AG09309 (cell line): ENCODE data around the gene TRAF3IP1.

ENCODE experiments used
- DNase-seq: peaks from one replicate; pipeline ENCODE4 v3.0.0-alpha.2; 2010; ENCODE audit warnings: low read depth
- H3K4me3 ChIP-seq: 2 replicates; pipeline ENCODE4 v1.5.1; 2011; ENCODE audit warnings: mild to moderate bottlenecking, low read depth, low read length, moderate library complexity; ENCODE audit not compliant: control insufficient read depth
- TF ChIP-seq, protein P1 (sequence below): IDR thresholded peaks from 2 replicates; pipeline ENCODE4 v1.5.1; 2011; ENCODE audit warnings: mild to moderate bottlenecking, low read depth, low read length, inconsistent platforms; ENCODE audit not compliant: insufficient read depth, control insufficient read depth; ENCODE audit errors: missing control alignments

The TRAF3IP1 gene

DNA sequence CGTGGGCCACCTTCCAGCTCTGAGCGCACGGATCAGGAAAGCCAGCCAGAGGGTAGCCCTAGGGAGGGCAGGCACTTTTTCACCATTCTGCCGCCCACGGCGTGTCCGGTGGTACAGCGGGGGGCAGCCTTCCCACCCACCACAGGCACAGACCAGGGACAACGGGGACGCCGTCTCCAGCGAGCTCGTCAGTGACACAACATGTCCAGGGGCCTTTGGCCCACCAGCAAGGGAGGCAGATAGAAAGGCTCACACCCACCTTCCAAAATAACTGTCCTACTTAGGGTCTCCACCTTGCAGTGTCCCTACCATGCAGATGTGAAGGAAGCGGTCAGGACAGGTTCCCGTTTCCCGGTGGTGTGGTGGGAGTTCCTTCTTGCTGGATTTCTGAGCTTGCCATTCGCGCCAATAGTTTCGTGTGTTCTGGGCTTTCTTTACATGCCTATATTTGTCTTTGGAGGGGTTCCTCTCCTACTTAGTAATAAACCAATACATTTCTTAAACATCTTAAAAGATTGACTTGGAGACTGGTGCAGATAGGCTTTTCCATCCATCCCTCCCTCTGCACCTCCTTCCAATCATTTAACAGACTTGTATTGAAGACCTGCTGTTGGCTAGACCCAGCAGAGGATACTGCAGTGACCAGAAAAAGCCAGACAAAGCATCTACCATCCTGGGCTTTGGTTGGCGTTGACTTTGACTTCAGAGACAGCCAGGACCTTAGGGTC, 107.3 kb downstream of the TRAF3IP1 start:
- peak overlapping the region; percentile 85 for H3K4me3 ChIP-seq
- TF ChIP-seq, protein P1, sequence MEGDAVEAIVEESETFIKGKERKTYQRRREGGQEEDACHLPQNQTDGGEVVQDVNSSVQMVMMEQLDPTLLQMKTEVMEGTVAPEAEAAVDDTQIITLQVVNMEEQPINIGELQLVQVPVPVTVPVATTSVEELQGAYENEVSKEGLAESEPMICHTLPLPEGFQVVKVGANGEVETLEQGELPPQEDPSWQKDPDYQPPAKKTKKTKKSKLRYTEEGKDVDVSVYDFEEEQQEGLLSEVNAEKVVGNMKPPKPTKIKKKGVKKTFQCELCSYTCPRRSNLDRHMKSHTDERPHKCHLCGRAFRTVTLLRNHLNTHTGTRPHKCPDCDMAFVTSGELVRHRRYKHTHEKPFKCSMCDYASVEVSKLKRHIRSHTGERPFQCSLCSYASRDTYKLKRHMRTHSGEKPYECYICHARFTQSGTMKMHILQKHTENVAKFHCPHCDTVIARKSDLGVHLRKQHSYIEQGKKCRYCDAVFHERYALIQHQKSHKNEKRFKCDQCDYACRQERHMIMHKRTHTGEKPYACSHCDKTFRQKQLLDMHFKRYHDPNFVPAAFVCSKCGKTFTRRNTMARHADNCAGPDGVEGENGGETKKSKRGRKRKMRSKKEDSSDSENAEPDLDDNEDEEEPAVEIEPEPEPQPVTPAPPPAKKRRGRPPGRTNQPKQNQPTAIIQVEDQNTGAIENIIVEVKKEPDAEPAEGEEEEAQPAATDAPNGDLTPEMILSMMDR = no peak
- DNase-seq = no peak

DNA sequence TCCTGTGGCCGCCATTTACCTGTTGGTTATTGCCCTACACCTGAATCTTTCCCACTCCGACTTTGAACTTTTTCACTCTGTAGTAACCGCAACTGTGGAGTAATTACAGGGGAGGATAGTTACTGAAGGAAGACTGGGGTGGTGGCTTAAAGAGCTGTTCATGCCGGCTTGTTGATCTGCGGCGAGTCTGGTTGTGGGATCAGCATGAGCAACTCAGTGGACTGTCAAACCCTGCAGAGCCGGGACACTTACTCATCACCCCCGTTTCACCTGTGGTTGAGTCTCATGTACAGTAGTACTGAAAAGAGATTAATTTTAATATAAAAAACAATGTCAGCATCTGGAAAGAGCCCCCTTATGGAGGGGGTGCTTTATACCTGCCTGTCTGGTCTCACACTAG, 108.5 kb downstream of the TRAF3IP1 start:
- peak overlapping the region; percentile 15 for H3K4me3 ChIP-seq
- TF ChIP-seq, protein P1 = no peak
- DNase-seq = no peak

DNA sequence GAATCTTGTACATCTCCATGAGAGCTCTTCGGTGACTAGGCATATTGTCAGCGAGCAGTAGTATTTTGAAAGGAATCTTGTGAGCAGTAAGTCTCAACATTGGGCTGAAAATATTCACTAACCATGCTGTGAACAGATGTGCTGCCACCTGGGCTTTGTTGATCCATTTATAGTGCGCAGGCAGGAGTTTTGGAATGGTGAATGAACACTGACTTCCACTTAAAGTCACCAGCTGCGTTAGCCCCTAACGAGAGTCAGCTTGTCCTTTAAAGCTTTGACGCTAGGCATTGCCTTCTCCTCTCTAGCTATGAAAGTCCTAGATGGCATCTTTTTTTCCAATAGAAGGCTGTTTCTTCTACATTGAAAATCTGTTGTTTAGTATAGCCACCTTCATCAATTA, 110.5 kb downstream of the TRAF3IP1 start:
- TF ChIP-seq, protein P1 = no peak
- no peak overlapping the region for H3K4me3 ChIP-seq
- no peak for DNase-seq

DNA sequence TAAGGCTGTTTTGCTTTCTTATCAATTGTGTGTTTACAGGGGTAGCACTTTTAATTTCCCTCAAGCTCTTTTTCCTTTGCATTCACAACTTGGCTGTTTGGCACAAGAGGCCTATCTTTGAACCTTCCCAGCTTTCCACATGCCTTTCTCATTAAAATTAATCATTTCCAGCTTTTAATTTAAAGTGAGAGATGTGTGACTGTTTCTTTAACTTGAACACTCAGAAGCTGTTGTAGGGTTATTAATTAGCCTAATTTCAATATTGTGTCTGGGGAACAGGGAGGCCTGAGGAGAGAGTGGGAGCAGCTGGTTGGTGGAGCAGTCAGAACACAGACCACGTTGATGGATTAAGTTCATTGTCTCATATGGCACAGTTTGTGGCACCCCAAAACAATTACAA, 111.1 kb downstream of the TRAF3IP1 start:
- TF ChIP-seq, protein P1 = no peak
- no peak for DNase-seq
- no peak overlapping the region for H3K4me3 ChIP-seq

DNA sequence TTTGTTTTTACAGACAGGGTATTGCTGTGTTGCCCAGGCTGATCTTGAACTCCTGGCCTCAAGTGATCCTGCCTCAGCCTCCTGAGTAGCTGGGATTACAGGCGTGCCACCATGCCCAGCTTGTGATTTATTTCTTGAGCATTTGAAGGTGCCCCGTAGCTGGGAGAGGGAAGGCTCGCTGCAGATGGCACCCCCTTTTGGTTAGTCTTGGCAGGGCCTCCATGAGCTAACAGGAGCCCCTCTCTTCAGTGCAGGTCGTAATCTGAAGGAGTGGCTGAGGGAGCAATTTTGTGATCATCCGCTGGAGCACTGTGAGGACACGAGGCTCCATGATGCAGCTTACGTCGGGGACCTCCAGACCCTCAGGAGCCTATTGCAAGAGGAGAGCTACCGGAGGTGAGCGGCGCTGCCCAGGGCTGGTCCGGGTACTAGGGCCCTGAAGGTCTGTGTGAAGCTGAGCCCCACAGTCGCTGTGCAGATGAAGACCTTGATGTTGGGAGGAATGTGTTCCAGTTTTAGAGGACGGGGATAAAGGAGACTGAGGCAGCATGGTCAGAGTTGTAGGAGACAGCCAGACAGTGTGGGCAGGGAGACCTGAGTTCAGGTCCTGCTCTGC, 113.1 kb downstream of the TRAF3IP1 start:
- TF ChIP-seq, protein P1 = no peak
- H3K4me3 ChIP-seq = no peak overlapping the region
- no peak for DNase-seq

DNA sequence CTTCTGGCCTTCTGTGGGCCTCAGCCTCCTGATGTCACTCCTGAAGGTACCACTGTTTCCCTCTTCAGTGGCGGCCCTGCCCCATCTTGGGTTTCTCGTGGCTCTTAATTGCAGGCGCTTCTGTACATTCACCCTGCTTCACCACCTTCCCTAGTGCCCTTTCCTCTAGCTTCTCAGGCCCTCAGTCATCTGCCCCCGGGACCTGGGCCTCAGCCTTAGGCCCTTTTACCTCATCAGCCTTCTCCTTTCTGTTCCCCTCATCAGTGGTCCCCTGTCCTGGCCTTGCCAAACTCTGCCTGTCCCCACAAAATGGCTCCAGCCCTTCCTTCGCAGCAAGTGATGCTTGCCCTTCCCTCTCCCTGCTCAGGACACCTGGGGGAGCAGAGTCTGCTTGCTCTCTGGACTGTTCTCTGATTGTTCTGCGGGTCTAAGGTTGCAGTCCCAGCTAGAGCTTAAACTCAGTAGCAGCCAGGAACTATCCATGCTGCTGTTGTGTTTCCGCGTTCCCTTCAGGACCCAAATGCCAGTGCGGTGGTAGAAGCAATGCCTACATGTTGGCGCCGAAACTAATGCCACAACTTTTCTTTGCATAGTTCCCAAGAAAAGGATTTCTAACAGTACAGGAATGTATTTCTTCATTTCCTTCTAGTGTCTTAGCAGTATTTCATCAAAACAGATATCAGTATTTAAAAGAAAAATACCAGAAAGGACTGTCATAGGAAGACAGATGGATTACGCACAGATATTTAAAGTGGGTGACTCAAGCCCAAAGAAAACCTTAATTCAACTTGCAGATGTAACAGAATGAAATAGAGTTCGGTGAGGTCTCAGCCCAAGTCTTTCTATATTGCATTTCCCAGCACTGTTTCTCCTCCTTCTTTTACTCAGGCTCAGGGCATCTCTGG, 113.9 kb downstream of the TRAF3IP1 start:
- peak; percentile 92 for DNase-seq
- H3K4me3 ChIP-seq = no peak overlapping the region
- TF ChIP-seq, protein P1 = no peak
